GM18507 (cell line): ENCODE measurements around the gene AGBL3.
A peak's percentile ranks its signal among the peaks of the same experiment; 100 is the strongest.
"Not testable (repeated sequence)": the region's sequence is repeated elsewhere in the genome, so short reads cannot be mapped to it uniquely, and the experiment has no call there.

Experiments used
- DNase-seq: peaks from one replicate; pipeline ENCODE4 v3.0.0; 2011; ENCODE audit warnings: low read depth; ENCODE audit not compliant: insufficient read length; ENCODE audit errors: extremely low spot score
- FAIRE-seq: peaks from 2 replicates; lab custom pipeline; 2011; peaks lifted over from hg19 to GRCh38; lab: Jason Lieb, UNC

AGBL3 gene

DNA sequence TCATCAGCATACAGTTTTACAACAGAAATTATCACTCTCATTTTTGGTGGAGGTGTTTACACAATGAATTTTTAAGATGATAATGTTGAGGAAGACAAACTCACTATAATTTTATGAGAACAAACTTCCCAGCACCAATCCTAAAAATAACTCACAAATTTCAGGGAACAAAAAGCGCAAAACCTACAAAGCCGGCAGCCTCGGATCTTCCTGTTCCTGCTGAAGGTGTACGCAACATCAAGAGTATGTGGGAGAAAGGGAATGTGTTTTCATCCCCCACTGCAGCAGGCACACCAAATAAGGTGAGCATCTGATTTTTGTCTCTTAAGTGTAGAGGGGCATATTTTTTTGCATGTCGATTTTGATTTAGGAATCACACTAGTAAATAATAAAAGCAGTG, 26.5 kb upstream of the AGBL3 start:
- FAIRE-seq = no peak

DNA sequence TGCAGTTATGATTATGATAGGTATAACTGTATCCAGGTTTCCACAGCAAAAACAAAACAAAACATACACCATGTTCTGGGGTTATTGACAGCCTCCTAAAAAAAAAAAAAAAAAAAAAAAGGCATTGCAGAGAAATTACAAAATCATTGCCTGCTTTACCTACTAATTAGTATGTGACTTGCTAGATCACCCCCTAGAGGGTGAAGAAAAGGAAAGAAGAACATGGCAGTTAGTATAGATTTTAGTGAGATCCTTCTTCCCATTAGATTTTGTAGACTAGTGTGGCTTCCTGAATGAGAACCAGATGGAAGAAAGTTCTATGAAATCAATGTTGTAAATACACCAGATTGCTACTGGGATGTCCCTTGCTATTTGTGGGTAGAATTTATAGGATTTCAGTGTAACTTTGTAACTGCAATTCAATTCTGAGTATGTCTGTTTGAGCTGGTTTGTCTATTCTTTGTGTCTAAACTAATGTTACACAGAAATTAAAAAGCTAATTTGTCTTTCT, 24.0 kb upstream of the AGBL3 start:
- FAIRE-seq (no peak), DNase-seq (no peak)

More for the DNA sequence above, 26.5 kb upstream of the AGBL3 start:
- no peak for DNase-seq

DNA sequence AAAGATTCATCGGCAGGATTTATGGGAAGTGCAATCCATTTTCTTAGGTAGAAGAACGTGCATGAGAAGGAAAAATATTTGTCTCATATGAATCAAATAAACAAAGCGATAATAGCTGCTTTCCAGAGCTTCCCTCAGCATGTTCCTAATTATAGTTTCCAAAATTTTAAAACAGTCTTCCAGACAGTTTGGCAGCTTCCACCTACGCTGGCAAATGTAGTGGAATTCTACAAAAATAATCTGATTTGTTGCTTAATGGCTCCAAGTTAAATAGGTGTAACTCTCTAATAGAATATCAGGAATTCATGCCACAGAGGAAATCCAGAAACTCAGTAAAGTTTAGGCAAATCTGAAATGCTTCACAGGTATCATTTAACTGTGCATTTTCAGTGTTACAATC, 23.3 kb upstream of the AGBL3 start:
- no peak for DNase-seq
- no peak for FAIRE-seq

DNA sequence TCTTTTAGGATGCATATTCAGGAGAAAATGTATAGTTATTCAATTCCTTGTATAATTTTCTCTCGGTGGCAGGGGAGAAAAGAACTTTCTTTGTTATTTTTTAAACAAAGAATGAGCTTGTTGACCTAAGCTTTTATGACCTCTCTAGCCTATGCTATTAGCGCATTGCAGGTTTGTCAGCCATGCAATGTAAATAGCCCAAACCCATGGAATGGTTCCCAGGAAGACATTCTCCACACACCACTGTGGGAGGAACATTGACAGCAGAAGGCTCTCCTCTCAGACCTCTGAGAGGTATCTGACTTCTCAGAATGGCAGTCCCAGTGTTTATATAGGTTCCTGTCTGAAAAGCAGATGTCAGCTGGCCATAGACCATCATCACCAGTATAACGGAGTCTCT, 19.6 kb upstream of the AGBL3 start:
- no peak for FAIRE-seq
- no peak for DNase-seq

DNA sequence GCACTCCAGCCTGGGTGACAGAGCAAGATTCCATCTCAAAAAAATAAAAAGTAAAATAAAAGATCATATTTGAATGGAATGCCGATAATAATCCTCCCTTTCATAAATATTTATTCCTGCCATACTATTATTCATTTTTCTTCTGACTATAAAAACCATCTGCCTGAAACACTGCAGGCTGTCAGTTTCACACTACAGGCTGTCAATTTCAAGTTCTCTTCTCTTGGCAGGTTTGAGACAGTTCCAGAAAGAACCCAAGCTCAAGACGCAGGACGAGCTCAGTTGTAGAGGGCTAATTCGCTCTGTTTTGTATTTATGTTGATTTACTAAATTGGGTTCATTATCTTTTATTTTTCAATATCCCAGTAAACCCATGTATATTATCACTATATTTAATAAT, 18.2 kb upstream of the AGBL3 start:
- FAIRE-seq = no peak
- no peak for DNase-seq

DNA sequence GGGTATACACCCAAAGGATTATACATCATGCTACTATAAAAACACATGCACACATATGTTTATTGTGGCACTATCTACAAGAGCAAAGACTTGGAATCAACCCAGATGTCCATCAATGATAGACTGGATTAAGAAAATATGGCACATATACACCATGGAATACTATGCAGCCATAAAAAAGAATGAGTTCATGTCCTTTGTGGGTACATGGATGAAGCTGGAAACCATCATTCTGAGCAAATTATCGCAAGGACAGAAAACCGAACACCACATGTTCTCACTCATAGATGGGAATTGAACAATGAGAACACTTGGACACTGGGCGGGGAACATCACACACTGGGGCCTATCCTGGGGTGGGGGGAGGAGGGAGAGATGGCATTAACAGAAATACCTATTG, 4.7 kb upstream of the AGBL3 start:
- not testable (repeated sequence) for DNase-seq, FAIRE-seq

DNA sequence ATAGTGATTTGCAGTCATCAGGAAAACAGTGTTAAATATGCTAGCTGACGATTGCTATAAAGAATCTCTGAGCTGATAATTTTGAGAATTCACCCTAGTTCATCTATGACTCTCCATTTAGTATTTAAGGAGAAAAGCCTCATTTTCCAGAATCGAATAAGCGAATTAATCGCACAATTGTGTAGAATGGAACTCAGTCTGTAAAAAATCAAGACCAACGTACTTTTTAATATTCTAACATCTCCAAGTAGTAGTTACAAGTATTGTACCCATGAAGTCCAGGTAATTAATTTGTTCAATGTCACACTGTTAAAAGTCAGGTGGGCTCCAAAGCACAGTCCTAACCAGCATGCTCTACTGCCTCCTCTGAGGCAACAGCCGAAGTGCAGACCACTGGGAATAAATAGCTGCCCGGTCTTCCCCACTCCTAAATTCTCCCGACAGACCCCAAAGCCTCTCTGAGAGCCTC, 380 bp upstream of the AGBL3 start:
- no peak for DNase-seq
- no peak for FAIRE-seq

DNA sequence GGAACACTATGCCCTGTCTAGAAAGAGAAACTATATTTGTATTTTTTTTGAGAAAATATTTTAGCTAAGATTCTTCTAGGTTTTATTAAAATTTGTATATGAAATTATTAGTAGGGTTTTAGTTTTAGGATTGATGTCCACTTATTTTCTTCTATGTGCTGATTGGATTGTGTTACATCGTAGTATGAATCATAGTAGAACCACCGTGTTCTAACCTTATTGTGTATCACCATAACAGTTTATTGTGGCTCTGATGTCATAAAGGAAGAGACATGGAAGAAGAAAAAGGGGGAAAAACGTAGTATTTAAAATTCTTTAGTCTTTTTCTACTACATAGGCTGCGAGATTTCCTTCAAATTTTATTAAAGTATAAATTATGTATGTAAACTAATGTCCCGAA, 1.9 kb downstream of the AGBL3 start:
- DNase-seq (no peak), FAIRE-seq (no peak)

DNA sequence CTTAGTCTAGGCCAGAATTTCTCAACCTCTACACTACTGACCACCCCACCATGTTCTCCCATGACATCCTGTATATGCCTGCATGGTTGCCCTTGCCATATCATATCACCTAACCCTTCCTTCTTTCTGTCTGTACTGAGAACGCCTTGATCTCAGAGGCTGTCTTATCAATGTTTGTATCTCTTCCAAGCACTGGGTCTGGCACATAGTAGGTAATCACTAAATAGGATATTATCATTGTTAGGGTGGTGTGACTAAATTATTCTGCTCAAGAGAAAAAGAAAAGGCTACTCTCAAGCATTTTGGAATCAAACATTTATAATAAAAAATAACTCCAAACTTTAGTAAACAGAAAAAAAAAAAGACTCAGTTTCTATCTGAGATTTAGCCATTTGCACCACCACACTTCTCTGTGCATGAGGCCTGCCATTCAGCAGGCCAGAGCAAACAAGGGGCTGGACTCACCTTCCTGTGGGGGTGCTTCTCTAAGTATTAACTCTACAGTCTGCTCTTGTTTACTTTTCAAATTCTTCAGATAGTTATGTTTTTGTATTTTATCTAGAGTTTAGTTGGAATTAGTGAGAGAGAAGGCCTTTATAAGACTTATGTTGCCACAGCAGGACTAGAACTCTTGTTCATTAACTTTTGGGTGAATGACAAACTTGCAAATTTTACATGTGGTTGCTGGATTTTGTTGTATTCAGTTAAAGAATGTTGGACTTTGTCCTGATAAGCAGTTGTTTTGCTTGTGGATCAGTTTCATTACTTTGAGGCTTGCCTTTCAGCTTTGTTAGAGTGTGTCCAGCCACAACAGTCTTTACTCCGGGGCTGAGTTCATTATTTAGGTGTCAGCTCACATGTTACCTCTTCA, 5.4 kb downstream of the AGBL3 start:
- FAIRE-seq = peak; percentile 49
- DNase-seq = no peak

DNA sequence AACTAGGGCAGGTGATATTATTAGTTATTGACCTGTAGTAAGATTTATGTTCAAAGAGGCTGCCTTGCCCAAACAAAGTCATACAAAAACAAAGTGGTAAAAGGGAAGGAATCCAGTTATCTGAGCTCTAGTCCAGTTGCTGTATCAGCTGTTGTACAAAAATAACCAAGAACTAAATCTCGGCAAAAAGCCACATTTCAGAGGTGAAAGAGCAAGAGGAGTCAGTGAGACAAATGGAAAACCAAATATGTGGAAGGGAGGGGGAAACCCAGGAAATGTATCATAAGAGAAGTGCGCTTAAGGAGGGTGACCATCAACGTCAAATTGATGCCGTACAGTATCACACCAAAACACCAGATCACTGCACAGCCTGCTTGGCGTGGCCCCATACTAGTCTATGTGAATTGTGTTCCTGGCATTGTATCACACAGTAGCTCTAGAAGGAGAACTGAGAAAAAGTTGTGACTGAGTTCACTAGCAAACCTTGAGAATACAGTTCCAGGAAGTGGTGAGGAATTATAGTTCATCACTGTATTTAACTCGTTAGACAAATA, 6.4 kb downstream of the AGBL3 start:
- FAIRE-seq = peak; percentile 93
- DNase-seq = peak; percentile 49

DNA sequence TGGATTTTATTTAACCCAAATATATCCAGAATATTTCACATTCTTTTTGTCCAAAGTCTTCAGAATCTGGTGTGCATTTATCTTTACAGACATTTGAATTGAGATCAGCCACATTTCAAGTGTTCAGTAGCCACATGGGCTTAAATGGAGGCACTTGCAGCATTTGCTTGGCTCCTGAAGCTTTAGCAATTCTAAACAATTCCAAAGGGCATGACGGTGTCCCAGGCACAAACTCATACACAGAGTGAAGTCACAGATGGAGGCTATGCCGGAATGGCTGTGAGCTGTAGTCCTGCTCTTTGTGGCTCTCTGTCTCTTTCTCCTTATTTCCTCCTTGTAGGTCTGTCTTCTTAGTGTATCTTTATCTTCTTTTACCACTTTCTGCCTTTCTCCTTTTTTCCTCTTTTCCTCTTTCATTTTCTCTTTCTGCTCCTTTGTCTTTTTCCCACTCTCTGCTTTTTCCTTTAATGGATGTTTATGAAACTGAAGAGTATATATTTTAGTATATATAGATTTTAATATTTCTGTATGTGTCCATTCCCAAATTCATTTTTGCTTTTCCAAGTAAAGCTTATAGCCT, 7.7 kb downstream of the AGBL3 start:
- FAIRE-seq (no peak), DNase-seq (no peak)

DNA sequence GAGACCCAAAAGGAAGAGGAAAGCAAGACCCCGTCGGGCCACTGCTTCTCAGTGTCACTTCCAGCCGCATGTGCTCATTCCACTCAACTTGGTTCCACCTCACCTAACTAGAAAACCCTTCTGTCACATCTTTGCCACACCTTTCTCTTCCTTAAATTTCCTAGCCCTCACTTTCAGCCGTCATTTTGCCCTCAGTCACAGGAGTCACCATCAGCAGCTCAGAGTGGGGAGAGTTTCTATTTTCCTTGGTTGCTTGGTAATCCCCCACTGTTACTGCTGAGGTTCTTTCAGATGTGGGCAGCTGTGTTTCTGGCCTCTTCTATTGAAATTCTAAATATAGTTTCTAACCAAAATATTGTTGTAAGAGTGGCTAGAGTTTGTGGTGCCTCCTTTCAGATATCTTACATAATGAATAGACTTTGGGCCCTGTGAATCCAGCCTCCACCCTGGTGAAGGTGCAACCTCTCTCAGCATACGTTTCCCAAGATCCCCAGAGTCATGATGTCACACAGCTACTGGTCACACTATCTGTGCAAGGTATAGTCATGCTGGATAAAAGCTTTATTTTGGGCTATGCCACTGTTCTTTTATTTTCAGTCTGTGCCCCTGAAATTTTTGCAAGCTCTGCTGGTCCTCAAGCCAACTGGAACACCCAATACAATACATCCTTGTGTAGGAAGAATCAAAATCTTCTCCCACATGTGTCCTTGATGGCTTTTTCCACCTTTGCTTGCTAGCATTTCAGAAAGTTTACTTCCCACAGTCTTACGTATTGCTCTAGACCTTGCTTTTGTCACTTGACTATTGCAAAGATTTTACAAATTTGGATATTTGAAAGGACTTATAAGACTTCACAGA, 9.2 kb downstream of the AGBL3 start:
- peak; percentile 87 for FAIRE-seq
- DNase-seq = peak; percentile 8

DNA sequence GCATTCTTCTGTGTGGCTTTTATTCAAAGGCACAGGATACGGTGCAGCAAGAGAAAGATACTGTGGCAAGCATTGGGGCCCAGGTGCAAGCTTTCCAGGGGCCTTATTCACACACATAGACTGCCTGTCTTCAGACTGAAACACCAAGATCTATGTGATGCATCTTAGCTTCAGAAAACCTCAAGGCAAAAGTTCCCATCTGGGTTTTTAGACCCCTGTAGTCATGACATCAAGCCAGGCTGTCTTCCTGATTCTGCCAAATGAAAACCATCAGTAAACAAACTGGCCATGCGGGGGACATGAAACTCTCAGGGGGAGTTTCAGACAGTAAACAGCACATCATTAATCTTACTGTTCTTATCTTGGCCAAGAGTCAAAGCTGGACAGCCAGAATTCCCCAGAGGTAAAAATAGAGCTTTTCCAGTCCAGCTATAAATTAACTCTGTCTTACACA, 9.8 kb downstream of the AGBL3 start:
- FAIRE-seq (peak; percentile 83), DNase-seq (peak; percentile 14)

DNA sequence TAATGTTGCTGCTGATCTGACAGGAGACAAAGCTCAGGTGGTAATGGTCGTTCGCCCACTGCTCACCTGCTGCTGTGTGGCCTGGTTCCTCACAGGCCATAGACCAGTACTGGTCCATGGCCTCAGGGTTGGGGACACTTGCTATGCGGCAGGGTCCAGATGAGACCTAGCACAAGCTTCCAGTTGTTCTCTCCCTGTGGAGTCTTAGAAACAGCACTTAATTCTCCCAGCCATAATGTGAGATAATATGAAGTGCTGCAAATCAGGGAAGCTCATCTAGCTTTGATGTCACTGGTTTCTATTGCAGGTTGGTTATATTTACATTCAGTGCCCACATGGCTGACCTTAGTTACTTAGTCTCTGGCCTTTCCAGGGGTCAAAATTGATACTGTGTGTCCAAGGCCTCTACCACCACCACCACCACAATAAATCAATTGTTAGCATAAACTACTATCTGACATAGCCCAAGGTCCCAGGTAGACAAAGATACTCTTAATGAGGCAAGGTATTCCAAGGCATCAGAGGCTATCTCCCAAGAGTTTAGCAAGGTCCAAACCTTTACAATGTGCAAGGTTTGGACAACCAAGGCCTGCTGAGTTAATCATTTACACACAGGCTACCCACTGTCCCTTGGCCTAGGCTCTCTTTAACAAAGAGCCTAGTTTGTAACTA, 11.0 kb downstream of the AGBL3 start:
- FAIRE-seq = no peak
- no peak for DNase-seq

DNA sequence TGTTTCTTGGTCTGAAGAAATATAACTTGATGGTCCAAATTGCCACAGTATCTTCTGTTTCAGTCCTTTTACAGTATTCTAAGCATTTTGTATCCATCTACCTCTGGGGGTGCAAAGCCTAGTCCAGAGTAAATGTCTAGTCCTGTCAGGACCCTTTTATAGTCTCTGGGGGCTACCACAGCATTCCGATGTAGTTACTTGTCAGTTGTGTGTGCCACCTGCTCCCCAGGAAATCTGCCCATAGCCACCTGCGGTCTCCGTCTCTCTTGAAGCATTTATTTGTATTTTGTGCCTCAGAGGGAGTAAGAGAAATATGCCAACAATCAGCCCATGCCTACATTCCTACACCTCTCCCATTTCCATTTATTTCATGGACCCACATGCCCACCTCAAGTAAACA, 12.8 kb downstream of the AGBL3 start:
- FAIRE-seq = no peak
- no peak for DNase-seq

DNA sequence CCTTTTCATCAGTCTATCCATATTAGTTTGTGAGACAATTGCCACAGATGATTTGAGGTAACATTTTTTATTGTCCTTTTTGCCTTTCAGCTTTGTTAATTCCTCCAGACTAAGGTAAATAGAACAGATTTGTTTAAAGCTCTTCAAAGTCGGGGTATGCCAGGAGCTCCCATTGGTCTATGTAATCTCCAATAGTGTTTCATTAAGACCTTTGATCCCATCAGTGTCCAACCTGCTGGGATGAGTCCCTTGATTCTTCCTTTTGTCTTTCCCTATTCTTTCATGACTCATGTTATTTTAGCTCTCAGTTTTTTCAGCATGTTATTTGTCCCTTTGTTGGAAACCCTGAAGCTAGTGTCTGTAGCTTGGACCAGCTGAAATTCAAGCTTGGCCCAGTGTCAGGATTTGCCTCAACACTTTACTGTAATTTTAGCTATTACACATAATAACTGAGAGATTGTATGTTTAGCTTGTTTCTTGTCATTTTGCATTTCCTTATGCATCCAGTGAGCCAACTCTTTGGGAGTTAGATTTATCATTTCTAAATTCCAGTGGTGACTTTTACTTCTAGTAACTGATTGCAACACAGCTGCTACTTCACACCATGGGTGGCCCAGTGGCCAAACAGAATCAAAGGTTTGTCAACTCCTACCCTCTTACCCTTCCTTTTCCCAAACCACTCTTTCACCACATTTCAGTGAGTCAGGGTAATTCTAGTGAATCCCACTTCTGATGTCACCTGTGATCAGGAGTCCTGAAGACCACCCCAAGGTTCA, 15.3 kb downstream of the AGBL3 start:
- DNase-seq (no peak), FAIRE-seq (no peak)

DNA sequence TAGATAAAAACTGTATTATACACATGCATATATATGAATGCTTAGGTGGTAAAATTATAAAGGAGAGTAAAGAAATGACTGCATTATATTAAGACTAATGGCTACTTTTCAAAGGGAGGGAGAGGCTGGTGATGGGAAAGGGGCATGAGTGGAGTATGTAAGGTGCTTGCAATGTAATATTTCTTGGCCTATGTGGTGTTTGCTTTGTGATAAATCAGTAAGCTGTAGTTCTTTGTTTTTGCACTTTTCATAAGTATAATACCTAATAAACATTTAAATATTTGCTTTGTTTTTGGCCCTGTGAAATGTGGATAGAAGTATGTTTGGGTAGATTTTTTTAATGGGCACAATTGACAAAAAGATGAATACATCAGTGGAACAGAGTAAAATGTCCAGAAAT, 25.9 kb downstream of the AGBL3 start:
- no peak for FAIRE-seq

DNA sequence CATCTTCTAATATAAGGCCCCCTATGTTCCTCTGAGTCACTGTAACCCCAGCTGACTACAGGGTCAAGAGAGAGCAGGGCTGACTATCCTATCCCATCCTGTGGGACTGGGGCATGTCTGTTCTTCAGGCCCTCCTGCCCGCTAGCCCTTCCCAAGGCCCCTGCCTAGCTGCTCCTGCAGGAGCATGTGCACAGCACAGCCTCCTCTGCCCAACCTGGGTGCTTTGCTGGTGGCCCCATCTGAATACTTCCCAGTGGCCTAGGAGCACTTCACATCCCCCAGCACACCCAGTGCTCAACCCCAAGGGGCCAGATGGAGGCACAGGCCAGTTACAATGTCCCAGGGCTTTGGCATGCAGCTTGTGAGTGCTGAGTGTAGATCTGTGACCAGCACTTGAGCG, 37.3 kb downstream of the AGBL3 start:
- DNase-seq (no peak), FAIRE-seq (no peak)

More for the DNA sequence above, 25.9 kb downstream of the AGBL3 start:
- no peak for DNase-seq
